IMR-90 (cell line): ENCODE measurements around the gene NT5DC3. TPM values are rescaled to one million over a fixed set of nuclear protein-coding genes. Genes with fewer than 3 reads are reported as not detected.

Experiments
- ATAC-seq: fragments of 200-7000 bp; cut with Tn5 transposase; 2 replicates; pipeline ENCODE4 v1.9.1; 2020; ENCODE audit warnings: low read depth, mild to moderate bottlenecking, moderate library complexity
- BruUV-seq: library from RNA; stranded (reverse); fragments of 400-500 nt; replicated peaks from 2 replicates; lab custom pipeline; 2021; lab: Mats Ljungman, UMichigan
- CTCF ChIA-PET: fragments of 300-600 bp; formaldehyde crosslinking; extraction: SDS; loops from one replicate; lab custom pipeline; 2021; ENCODE audit warnings: antibody characterized with exemption; lab: Yijun Ruan, JAX
- POLR2A ChIA-PET: fragments of 300-600 bp; sonication (Branson Sonifier 250); formaldehyde crosslinking; loops from one replicate; lab custom pipeline; 2022; ENCODE audit warnings: antibody characterized with exemption; ENCODE audit not compliant: unreplicated experiment; lab: Charles Lee
- DNase-seq: peaks from one replicate; pipeline ENCODE4 v3.0.0; 2013
- H2AFZ ChIP-seq: replicated peaks from 2 replicates; pipeline ENCODE3; 2013; ENCODE audit warnings: low read length, mild to moderate bottlenecking; ENCODE audit not compliant: poor library complexity
- H2AK5ac ChIP-seq: 2 replicates; pipeline ENCODE4 v1.6.1; 2013; ENCODE audit warnings: low read depth, low read length, inconsistent platforms
- H2AK9ac ChIP-seq: replicated peaks from 2 replicates; pipeline ENCODE3; 2013; ENCODE audit warnings: mild to moderate bottlenecking, low read depth, low read length, moderate library complexity; ENCODE audit not compliant: poor library complexity
- H2BK120ac ChIP-seq: 2 replicates; pipeline ENCODE4 v1.6.1; 2013; ENCODE audit warnings: low read depth, low read length, inconsistent platforms
- H2BK15ac ChIP-seq: 3 replicates; pipeline ENCODE4 v1.6.1; 2013; ENCODE audit warnings: low read depth, low read length, inconsistent platforms
- H2BK20ac ChIP-seq: 2 replicates; pipeline ENCODE4 v1.6.1; 2013; ENCODE audit warnings: low read depth, mild to moderate bottlenecking, inconsistent platforms, low read length, moderate library complexity
- H2BK5ac ChIP-seq: 2 replicates; pipeline ENCODE4 v1.6.1; 2013; ENCODE audit warnings: mild to moderate bottlenecking, low read depth, low read length, inconsistent platforms; ENCODE audit not compliant: poor library complexity, severe bottlenecking
- H3K14ac ChIP-seq: replicated peaks from 2 replicates; pipeline ENCODE4 v1.6.1; 2013; ENCODE audit warnings: low read depth, low read length, inconsistent platforms
- H3K18ac ChIP-seq: 2 replicates; pipeline ENCODE4 v1.6.1; 2013; ENCODE audit warnings: low read depth, low read length, control low read depth
- H3K23ac ChIP-seq: 2 replicates; pipeline ENCODE4 v1.6.1; 2013; ENCODE audit warnings: low read depth, low read length, inconsistent platforms
- H3K27ac ChIP-seq: 2 replicates; pipeline ENCODE4 v1.5.1; 2013; ENCODE audit warnings: mild to moderate bottlenecking, control low read depth, low read length; ENCODE audit not compliant: insufficient read depth
- H3K27me3 ChIP-seq: 2 replicates; pipeline ENCODE4 v1.6.1; 2013; ENCODE audit warnings: low read length; ENCODE audit not compliant: control insufficient read depth, insufficient read depth
- H3K36me3 ChIP-seq: 2 replicates; pipeline ENCODE4 v1.6.1; 2013; ENCODE audit warnings: low read length, mixed read lengths; ENCODE audit not compliant: control insufficient read depth, insufficient read depth
- H3K4ac ChIP-seq: 2 replicates; pipeline ENCODE4 v1.6.1; 2013; ENCODE audit warnings: low read depth, low read length, inconsistent platforms
- H3K4me1 ChIP-seq: 2 replicates; pipeline ENCODE4 v1.6.1; 2013; ENCODE audit warnings: low read length, mixed read lengths; ENCODE audit not compliant: control insufficient read depth, insufficient read depth
- H3K4me2 ChIP-seq: 2 replicates; pipeline ENCODE4 v1.6.1; 2013; ENCODE audit warnings: low read depth, mild to moderate bottlenecking, control low read depth, low read length, moderate library complexity
- H3K4me3 ChIP-seq: 2 replicates; pipeline ENCODE4 v1.5.1; 2013; ENCODE audit warnings: low read depth, mild to moderate bottlenecking, control low read depth, low read length, moderate library complexity; ENCODE audit not compliant: insufficient read depth
- H3K56ac ChIP-seq: 2 replicates; pipeline ENCODE4 v1.6.1; 2013; ENCODE audit warnings: low read length, inconsistent platforms; ENCODE audit not compliant: insufficient read depth; ENCODE audit errors: extremely low read depth
- H3K79me1 ChIP-seq, 2 experiments: 2 replicates each; pipeline ENCODE4 v1.6.1; 2013; ENCODE audit warnings: low read length in 2 of 2, inconsistent platforms in 1 of 2, low read depth in 1 of 2
- H3K9ac ChIP-seq: 2 replicates; pipeline ENCODE4 v1.6.1; 2013; ENCODE audit warnings: low read depth, low read length, control low read depth
- H3K9me1 ChIP-seq: 2 replicates; pipeline ENCODE4 v1.6.1; 2013; ENCODE audit warnings: low read length, inconsistent platforms; ENCODE audit not compliant: insufficient read depth
- H3K9me3 ChIP-seq: 2 replicates; pipeline ENCODE4 v1.6.1; 2013; ENCODE audit warnings: low read length; ENCODE audit not compliant: control insufficient read depth, insufficient read depth
- H4K20me1 ChIP-seq: 2 replicates; pipeline ENCODE4 v1.6.1; 2013; ENCODE audit warnings: low read length, inconsistent platforms; ENCODE audit not compliant: insufficient read depth
- H4K5ac ChIP-seq: 2 replicates; pipeline ENCODE4 v1.6.1; 2013; ENCODE audit warnings: mild to moderate bottlenecking, low read depth, low read length, control low read depth
- H4K8ac ChIP-seq, 2 experiments: 2 replicates each; pipeline ENCODE4 v1.6.1; 2013; ENCODE audit warnings: low read depth in 2 of 2, low read length in 2 of 2, control low read depth in 1 of 2, inconsistent platforms in 1 of 2
- H4K91ac ChIP-seq: 2 replicates; pipeline ENCODE4 v1.6.1; 2013; ENCODE audit warnings: low read depth, low read length, inconsistent platforms; ENCODE audit not compliant: insufficient read depth
- BHLHE40 ChIP-seq: fragments of 150-350 bp; IDR thresholded peaks from 2 replicates; pipeline ENCODE4 v1.6.1; 2016; ENCODE audit warnings: mild to moderate bottlenecking, low read depth, low read length
- CEBPB ChIP-seq: IDR thresholded peaks from 2 replicates; pipeline ENCODE4 v1.6.1; 2012; ENCODE audit warnings: low read depth, low read length, improper control_type of control experiment
- CHD1 ChIP-seq: IDR thresholded peaks from 2 replicates; pipeline ENCODE4 v1.6.1; 2012; ENCODE audit warnings: low read depth, low read length, improper control_type of control experiment
- ELK1 ChIP-seq: fragments of 150-350 bp; IDR thresholded peaks from 2 replicates; pipeline ENCODE4 v1.6.1; 2016; ENCODE audit warnings: low read depth, mild to moderate bottlenecking, low read length, moderate library complexity, borderline replicate concordance
- FOS ChIP-seq: fragments of 150-350 bp; IDR thresholded peaks from 2 replicates; pipeline ENCODE4 v1.6.1; 2016; ENCODE audit warnings: low read depth, low read length
- MAFK ChIP-seq: IDR thresholded peaks from 2 replicates; pipeline ENCODE4 v1.6.1; 2012; ENCODE audit warnings: low read depth, low read length, improper control_type of control experiment
- MAZ ChIP-seq: IDR thresholded peaks from 2 replicates; pipeline ENCODE4 v1.6.1; 2012; ENCODE audit warnings: low read depth, mild to moderate bottlenecking, low read length, improper control_type of control experiment, moderate library complexity, borderline replicate concordance
- MXI1 ChIP-seq: IDR thresholded peaks from 2 replicates; pipeline ENCODE4 v1.6.1; 2012; ENCODE audit warnings: low read depth, mild to moderate bottlenecking, low read length, moderate library complexity, borderline replicate concordance
- POLR2A ChIP-seq: IDR thresholded peaks from 2 replicates; pipeline ENCODE4 v1.6.1; 2012; ENCODE audit warnings: mild to moderate bottlenecking, low read depth, low read length
- RAD21 ChIP-seq: IDR thresholded peaks from 2 replicates; pipeline ENCODE4 v1.6.1; 2012; ENCODE audit warnings: low read length, improper control_type of control experiment
- RCOR1 ChIP-seq: IDR thresholded peaks from 2 replicates; pipeline ENCODE4 v1.6.1; 2012; ENCODE audit warnings: mild to moderate bottlenecking, low read length, improper control_type of control experiment; ENCODE audit not compliant: insufficient replicate concordance
- RFX5 ChIP-seq: IDR thresholded peaks from 2 replicates; pipeline ENCODE4 v1.8.0; 2012; ENCODE audit warnings: low read depth, mild to moderate bottlenecking, low read length, moderate library complexity
- SMC3 ChIP-seq: fragments of 150-350 bp; IDR thresholded peaks from 2 replicates; pipeline ENCODE4 v1.6.1; 2016; ENCODE audit warnings: low read depth, mild to moderate bottlenecking, antibody characterized with exemption, low read length, moderate library complexity
- USF2 ChIP-seq: fragments of 150-350 bp; IDR thresholded peaks from 2 replicates; pipeline ENCODE4 v1.6.1; 2017; ENCODE audit warnings: mild to moderate bottlenecking, antibody characterized with exemption, low read length, low read depth
- WGBS, 2 experiments: methylation state at CpG; one replicate each; pipeline versions ENCODE4 v1.1.5 to v1.1.7; 2013; ENCODE audit warnings: missing lambda C conversion rate in 2 of 2; ENCODE audit not compliant: insufficient read length in 1 of 2; ENCODE audit errors: extremely low coverage in 2 of 2; 5-methylcytosine and 5-hydroxymethylcytosine counted together
- dilution Hi-C: fragments of 300-500 bp; cut with HindIII; formaldehyde crosslinking; loops from one replicate; pipeline ENCODE4 v1.14.3; 2018; ENCODE audit warnings: low sequenced_read_pairs; ENCODE audit not compliant: unreplicated experiment
- in situ Hi-C: fragments of 300-500 bp; cut with MboI; formaldehyde crosslinking; loops from 3 replicates; pipeline ENCODE4 v1.14.3; 2019; ENCODE audit warnings: low sequenced_read_pairs, inconsistent platforms, mixed read lengths
- intact Hi-C: fragments of 100-400 bp; cut with micrococcal nuclease; formaldehyde crosslinking; loops from 2 replicates; pipeline ENCODE4 v1.10.0; 2022
- polyA plus RNA-seq, 3 experiments: library from polyadenylated mRNA; depleted of rRNA; stranded (reverse); fragments of >200 nt; gene quantifications; 2 replicates each; pipeline ENCODE4 v1.2.3, GENCODE V29; 2012; ENCODE audit warnings: low replicate concordance in 1 of 3
- total RNA-seq: library from RNA; depleted of rRNA; stranded (reverse); fragments of >200 nt; gene quantifications from 2 replicates; pipeline ENCODE4 v1.2.3, GENCODE V29; 2012

NT5DC3 gene
- total and polyA plus RNA-seq, 2 of the 4 experiments (the other 2 are of a cell fraction) = 7.3 to 17.6 TPM

GRCh38 chr12:103805655-103806360 lies 35.2 kb downstream of the NT5DC3 start (continued):
- TF ChIP-seq RAD21 (no peak), POLR2A (no peak)

- Histone ChIP-seq H2BK20ac (peak overlapping the region; percentile 84; the same call in 1 of the 2 replicates), H3K9me3 (no peaks in the 10 kb centered on the region), H3K27ac (no peak overlapping the region), H3K56ac (no peak overlapping the region), H4K91ac (0 out of 2 replicates have a peak overlapping the region, but pooled peaks have one; percentile 80), H3K4ac (peak overlapping the region; percentile 90; the same call in 1 of the 2 replicates), H2AK9ac (no peak overlapping the region), H2BK5ac (peak overlapping the region; percentile 51), H2AK5ac (peak overlapping the region; percentile 93; the same call in 1 of the 2 replicates), H3K9me1 (peaks cover 25% of the 10 kb centered on the region), H4K20me1 (peaks cover 10% of the 10 kb centered on the region; the same call in 1 of the 2 replicates), H3K18ac (no peak overlapping the region), H2BK120ac (peak overlapping the region; percentile 92), H2AFZ (no peak overlapping the region), H3K23ac (peak overlapping the region; percentile 76; the same call in 1 of the 2 replicates), H4K5ac (no peak overlapping the region; the same call in 1 of the 2 replicates), H3K14ac (peak overlapping the region; percentile 78), H3K4me2 (no peak overlapping the region), H3K4me1 (peaks cover 28% of the 10 kb centered on the region), H3K79me1 (peaks cover 13 to 65% of the 10 kb centered on the region in 2 experiments), H4K8ac (no peak overlapping the region; a peak in 1 of 4 replicates), H3K36me3 (no peaks in the 10 kb centered on the region), H2BK15ac (peak overlapping the region; percentile 84; the same call in 1 of the 3 replicates), H3K4me3 (no peak overlapping the region), H3K27me3 (no peaks in the 10 kb centered on the region), H3K9ac (no peak overlapping the region)
- ATAC-seq (no peak), DNase-seq (no peak)
- dilution Hi-C loops = no loop called here
- no CpG with 5 or more reads among the region's 1 CpG for WGBS, 2 experiments
- in situ Hi-C loops = no loop called here
- no TSS peak for BruUV-seq
- CTCF ChIA-PET = no interaction called here
- POLR2A ChIA-PET = no interaction called here
- intact Hi-C loops = loop anchor here (2.0 kb wide), 1 partner anchor 55 kb away; no protein-coding TSS in a partner anchor
- no peak for TF ChIP-seq RFX5
- TF ChIP-seq MXI1 = no peak
- no peak for TF ChIP-seq POLR2A
- TF ChIP-seq ELK1 = no peak
- no peak for TF ChIP-seq BHLHE40
- TF ChIP-seq USF2 = no peak
- no peak for TF ChIP-seq MAZ
- TF ChIP-seq SMC3 = no peak
- no peak for TF ChIP-seq RCOR1
- TF ChIP-seq RAD21 = no peak
- TF ChIP-seq CHD1 = no peak
- no peak for TF ChIP-seq FOS
- TF ChIP-seq MAFK = no peak
- no peak for TF ChIP-seq CEBPB
Observed at GRCh38 chr12:103803847-103804246, 37.2 kb downstream of the NT5DC3 start.
